GM19463 (cell line): ENCODE data around the gene TECR.
"Not testable (repeated sequence)": the region's sequence is repeated elsewhere in the genome, so short reads cannot be mapped to it uniquely, and the experiment has no call there.

Experiments
- ATAC-seq: cut with Tn5 transposase; IDR thresholded peaks from one replicate; pipeline ENCODE4 v1.9.1; 2021; ENCODE audit warnings: mild to moderate bottlenecking, moderate library complexity; ENCODE audit not compliant: unreplicated experiment

TECR gene

DNA sequence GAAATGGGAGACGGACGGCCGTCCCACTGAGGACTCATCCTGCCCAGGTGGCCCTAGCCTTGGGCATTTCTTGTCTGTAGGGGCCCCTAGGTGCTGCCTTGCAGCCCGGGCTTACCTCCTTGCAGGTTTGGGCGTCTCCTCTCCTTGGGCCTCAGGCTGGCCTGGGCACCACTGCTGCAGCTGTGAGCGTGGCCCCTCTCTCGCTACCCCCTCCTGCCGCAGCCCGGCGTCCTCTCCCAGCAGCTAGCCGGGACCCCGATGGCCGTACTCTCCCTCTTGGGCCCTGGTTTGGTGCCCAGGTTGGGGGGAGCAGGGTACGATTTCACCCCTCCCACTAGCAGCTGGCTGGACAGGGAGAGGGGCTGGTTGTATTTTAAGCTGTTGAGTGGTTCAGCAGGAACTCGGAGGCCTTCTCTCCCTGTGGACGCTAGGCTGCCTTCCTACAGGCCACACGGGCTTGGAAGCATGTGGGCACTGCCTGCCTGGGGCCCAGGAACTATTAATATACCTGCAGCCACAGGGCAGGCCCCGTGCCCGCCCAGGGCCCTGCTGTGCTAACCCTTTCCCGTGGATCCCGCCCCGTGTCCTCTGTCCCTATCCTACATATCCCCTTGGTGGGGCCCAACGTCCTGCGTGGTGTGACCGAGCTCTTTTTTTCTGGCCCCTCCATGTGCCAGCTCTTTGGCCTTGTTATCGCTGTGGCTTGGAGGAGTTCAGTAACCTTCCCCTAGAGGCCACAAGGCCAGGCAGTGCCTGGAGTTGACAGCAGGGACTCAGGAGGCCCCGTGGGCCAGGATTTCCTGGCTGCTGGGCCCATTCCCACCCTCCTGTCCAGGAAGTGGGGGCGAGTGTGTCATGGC, 30.8 kb downstream of the TECR start:
- no peak for ATAC-seq

DNA sequence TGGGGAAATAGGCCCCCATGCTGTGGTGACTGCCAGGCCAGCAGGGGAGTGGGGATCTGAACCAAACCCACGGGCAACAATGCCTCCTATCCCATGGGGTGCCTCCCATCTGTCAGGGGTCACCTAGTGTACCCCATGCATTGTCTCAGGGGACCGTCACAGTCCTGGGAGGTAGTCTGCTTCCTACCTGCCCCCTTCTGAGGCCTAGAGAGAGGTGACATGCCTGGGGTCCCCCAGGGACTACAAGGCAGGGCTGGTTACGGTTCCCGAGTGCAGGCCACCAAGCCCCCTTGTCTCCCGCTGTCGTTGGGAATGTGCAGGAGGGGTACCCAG, 31.3 kb downstream of the TECR start:
- no peak for ATAC-seq

DNA sequence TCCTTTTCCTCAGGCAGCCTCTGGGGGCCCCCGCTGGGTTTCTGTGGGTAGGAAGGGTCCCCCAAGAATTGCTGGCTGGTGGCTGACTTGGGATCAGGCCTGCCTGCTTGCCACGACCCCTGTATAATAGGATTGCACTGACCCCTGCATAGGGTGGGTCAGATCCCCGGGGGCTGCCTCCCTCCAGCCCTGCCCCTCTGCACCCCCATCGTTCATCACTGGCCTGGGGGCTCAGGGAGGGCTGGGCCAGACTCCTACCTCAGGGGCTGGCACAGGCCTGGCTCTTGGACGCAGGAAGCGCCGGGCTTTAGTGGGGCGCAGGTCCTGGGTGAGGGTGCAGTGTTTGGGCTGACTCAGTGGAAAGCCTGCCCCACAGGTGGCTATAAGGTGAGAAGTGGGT, 31.9 kb downstream of the TECR start:
- ATAC-seq: no peak

DNA sequence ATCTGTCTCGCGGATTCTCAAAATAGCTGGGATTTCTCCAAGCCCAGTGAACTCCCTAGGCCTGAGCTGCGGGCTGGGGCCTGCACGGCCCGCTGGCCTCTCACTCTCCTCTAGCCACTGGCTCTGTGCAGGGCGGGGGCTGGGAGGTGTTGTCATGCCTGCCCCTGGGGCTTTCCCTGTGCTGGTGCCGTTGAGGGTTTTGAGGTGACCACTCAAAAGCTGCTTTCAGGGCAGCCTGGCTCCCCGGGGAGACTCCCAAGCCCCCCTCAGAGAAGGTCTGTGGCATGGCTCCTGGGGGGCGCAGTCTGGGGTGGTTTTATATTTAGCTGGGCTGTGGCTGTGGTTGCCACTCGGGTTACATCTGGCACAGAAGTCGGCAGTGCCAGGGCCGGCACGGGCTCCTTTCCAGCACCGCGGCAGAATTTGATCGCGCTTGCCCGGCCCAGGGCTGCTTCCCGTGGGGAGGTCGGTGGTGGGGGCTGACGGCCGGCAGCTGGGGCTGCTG, 32.5 kb downstream of the TECR start:
- peak; percentile 39 for ATAC-seq

DNA sequence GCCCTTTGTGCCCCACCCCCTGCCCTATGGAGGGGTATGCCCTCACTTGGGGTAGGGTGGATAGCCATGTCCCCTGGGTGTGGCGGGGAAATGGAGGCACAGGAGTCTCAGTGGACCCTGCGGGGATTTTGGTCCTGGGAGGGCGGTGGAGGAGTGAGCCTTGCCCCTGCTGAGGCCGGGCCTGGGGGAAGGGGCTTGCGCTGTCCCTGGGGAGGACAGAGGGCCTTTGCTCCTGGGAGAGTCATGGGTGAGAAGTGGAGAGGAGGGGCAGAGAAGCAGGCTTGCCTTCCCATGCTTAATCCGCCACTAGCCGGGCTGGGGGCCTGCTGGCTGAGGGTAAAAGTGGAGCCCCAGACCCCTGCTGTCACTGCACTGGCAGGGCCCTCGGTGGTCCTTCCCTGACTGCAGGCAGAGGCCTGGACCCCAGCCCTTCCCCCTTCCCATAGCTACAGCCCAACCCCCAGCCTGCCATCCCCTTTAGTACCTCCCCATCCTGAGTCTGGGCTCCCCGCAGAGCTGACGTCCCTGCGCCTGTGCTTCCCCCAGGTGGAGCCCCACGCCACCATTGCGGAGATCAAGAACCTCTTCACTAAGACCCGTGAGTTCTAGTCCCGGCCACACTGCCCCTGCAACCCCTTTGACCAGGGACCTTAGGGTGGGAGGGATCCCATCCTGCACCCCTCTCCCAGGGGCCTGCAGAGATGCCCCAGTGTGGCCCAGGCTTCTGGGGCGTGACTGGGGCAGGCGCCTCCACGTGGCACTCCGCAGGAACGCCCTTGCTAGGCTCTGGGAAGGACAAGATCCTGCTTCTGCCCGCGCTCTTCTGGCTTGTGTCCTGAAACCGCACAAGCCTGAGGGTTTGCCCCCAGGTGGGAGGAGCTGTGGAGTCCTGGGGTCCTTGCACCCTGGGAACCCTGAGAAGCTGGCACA, 33.5 kb downstream of the TECR start:
- ATAC-seq: no peak

DNA sequence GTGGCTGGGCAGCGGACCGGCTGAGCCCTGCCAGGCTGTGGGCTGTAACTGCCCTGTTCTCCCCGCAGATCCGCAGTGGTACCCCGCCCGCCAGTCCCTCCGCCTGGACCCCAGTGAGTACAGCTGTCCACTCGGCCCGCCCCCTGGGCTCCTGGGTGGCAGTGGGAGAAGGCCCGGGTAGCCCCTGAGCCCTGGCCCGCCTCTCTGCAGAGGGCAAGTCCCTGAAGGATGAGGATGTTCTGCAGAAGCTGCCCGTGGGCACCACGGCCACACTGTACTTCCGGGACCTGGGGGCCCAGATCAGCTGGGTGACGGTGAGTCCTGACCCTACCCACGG, 34.2 kb downstream of the TECR start:
- no peak for ATAC-seq

DNA sequence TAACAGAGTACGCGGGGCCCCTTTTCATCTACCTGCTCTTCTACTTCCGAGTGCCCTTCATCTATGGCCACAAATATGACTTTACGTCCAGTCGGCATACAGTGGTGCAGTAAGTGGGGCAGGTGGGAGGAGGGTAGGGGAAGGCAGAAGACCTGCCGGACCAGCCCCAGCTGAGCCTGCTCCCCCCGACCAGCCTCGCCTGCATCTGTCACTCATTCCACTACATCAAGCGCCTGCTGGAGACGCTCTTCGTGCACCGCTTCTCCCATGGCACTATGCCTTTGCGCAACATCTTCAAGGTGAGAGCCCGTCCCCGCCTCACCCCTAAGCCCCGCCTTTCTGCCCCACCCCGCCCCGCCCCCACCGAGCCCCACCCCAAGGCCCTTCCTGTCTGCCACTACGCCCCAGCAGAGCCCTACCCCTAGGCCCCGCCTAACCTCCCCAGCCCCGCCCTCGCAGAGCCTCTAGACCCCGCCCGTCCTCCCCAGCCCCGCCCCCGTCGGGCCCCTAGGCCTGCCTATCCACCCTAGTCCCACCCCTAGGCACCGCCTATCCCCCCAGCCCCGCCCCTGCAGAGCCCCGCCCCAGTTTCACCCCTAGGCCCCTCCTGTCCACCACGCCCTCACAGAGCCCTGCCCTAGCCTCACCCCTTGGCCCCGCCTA, 34.7 kb downstream of the TECR start:
- no peak for ATAC-seq

DNA sequence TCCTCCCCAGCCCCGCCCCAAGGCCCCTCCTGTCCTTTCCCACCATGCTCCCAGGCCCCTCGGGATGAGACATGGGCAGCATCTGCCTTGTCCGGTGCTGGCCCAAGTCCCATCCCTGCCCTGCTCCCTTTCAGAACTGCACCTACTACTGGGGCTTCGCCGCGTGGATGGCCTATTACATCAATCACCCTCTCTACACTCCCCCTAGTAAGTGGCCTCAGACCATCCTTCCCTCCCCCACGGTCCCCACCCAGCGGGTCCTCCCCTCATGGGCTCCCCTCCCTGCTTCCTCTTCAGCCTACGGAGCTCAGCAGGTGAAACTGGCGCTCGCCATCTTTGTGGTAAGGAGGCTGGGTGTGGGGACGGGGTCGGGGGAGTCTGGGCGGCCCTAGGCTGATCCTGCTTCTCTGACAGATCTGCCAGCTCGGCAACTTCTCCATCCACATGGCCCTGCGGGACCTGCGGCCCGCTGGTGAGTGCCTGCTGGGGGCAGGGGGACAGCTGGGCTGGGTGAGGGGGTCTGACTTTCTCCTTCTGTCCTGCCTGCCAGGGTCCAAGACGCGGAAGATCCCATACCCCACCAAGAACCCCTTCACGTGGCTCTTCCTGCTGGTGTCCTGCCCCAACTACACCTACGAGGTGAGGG, 35.4 kb downstream of the TECR start:
- not testable (repeated sequence) for ATAC-seq

DNA sequence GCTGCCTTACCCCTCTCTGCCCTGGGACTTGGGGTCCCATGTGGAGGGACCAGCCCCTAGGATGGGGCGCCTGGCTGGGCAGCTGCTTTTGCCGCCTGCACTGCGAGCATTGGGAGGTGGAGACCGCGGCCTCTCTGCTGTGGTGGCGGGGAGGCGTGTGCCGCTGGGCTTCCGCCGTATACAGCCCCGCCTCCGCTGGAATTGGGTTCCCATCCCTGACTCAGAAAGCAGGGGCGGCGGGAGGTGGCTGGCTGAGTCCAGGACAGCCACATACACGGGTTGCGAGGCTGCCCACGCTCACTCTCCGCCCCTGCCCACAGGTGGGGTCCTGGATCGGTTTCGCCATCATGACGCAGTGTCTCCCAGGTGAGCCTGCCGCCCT, 35.9 kb downstream of the TECR start:
- ATAC-seq: no peak

DNA sequence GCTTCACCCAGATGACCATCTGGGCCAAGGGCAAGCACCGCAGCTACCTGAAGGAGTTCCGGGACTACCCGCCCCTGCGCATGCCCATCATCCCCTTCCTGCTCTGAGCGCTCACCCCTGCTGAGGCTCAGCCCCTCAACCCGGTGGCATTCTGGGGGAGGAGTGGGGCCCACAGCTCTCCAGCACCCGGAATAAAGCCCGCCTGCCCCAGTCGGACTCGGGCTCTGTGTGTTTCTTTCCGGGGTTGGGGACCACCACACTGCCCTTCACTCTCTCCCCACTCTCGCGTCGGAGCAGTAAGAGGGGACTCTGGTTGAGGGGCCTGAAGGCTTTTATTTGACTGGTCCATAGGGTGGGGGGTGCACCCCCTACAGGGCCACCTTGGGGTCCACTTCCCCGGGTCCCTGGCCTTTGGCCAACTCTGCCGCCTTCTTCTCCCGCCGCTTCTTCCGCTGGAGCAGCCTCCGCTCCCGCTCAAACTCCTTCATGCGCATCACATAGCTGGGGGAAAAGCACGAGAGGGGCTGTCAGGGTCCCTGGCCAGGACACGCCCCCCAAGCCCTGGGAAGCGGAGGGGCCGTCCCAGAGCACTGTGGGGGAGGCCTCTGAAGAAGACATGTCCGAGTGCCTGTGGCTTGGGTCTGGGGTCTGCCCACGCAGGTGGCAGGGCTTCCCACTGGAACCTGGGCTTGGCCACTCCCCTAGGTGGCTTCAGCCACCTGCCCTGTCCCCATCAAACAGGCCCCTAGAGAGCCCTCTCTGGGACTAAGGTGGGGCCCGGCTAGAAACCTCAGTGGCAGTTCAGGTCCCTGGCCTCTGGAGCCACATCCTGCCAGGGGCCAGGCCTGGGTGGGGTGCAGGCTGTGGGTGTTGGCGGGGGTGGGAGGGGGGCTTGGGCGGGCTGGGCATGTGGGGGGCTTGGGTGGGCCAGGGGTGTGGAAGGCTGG, 36.6 kb downstream of the TECR start:
- no peak for ATAC-seq

DNA sequence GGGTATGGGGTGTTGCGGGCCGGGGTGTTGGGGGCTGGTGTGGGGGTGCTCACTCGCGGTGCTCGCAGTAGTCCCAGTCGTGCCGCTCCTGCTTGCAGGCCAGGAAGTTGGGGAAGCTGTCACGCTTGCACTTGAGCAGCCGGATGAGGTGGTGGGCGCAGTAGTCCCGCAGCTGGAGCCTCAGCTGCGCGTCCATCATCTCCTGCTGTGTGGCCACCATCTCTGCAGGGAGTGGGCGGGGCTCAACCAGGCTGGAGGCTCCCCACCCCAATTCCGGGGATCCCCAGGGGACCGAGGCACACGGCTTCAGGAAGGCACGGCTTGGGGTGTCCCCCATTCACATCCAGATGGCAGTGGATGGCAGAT, 37.3 kb downstream of the TECR start:
- no peak for ATAC-seq

DNA sequence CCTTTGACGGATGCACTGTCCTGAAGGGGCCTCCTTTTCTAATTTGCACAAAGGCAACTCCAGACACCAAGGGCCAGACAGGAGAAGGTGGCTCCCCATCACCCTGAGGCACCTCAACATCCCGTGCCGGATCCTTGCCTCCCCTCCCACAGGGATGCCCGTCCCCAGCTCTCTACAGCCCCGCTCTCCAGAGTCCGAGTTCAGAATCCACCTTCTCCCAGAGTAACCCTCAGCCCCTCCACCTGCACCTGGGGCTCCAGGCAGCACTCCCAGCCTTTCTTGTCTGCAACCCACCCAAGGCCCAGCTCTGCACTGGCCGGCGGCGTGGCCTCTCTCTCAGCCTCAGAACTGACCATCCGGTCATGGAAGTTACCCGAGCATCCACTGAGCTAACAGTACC, 37.7 kb downstream of the TECR start:
- ATAC-seq: no peak

DNA sequence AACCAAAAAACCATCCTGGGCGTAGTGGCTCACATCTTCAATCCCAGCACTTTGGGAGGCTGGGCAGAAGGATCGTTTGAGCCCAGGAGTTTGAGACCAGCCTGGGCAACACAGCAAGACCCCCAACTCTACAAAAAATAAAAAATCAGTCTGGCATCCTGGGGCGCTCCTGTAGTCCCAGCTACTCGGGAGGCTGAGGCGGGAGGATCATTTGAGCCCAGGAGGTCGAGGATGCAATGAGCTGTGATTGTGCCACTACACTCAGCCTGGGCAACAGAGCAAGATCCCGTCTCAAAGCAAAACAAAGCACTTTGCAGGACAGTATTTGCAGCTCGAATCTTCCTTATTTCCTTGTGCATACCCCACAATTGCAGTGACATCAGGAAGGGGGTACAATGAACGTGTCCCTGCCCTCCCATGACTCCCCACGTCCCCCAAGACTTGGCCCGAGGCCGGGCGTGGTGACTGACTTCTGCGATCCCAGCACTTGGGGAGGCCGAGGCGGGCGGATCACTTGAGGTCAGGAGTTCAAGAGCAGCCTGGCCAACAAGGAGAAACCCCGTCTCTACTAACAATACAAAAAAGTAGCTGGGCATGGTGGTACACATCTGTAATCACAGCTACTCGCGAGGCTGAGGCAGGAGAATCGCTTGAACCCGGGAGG, 41.6 kb downstream of the TECR start:
- ATAC-seq: no peak

DNA sequence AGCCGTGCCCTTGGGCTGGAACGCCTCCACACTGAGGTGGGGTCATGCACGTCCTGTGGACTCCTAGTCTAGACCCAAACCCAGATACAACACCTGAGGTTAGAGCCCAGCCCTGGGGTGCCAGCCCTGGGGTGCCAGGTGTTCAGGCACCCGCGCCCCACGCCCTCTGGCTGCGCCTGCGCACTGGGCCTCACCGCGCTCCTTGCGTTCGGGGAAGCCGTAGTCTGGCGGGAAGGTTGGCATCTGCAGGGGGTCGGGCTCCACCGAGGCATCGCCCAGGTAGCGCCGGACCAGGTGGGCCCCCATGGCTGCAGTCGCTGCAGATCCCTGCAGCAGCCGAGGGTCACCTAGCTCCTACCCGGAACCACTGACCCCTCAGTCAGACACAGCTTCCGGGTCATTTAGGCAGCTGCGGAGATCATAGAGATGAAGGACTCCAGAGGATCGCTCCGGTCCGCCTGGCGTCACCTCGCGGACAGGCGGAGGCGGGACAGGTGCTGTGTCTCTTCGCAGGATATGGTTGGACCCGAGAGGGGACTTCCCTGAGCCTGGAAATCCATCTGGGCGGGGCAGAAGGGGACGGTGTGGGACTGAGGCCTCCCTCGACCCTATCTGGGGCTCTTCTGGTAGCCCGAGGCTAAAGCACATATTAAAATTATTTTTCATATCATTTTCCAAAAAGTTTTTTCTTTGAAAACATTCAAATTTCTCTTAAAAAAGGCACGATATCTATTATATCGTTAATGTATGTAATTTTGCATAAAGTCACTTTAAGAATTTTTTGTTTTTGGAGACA, 42.5 kb downstream of the TECR start, which contains the start of gene NDUFB7:
NDUFB7 (minus strand) TSS at position 372 of the 796 bp plus-strand sequence; CDS start at position 306, 66 bp downstream.
- peak; percentile 85 for ATAC-seq

DNA sequence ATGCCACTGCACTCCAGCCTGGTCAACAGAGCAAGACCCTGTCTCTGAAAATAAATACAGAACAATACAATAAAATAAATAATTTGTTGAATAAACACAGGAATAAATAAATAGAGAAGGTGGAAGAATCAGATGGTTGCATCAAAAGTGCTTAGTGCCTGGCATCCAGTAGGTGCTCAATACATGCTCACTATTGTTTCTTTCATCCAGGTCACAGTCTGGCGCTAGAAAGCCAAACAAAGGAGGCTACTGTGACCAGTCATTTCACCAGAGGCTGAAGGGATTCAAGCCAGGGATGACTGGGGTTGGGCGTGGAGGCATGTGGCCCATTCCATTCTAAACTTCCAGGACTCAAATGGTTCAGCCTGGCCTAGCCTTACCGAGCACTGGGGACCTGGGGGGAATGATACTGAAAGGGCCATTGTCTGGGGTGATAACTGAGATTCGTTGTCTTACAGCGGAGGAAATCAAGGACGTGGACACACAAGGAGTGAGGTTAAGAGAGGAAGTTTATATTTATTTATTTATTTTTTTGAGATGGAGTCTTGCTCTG, 46.1 kb downstream of the TECR start:
- ATAC-seq: no peak

DNA sequence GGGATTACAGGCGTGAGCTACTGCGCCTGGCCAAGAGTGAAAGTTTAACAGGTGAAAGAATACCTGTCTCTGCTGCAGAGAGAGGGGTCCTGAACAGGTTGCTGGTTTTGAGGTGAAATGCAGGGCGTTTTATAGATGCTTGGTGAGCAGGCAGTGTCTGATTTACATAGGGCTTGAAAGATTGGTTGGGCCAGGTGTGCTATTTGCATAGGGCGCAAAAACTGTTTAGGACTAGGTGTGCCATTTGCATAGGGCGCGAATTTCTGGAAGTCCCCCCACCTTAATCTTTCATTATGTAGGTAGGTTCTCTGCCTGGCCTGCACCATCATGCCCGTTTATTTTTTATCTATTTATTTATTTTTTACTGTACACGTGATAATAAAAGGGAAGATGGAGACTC, 47.0 kb downstream of the TECR start:
- ATAC-seq: no peak

DNA sequence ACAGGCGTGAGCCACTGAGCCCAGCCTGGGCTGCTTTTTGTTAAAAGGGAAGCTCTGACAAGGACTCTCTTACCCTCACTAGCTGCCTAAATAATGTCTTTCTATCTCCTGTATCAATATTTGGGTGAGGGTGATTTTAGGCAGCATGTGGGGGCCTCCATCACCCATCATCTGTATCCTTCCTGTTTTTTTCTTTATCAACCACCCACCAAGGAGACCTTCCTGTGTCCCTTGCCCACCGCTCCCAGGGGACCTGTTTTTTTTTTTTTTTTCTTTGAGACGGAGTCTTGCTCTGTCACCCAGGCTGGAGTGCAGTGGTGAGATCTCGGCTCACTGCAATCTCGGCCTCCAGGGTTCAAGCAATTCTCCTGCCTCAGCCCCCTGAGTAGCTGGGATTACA, 47.9 kb downstream of the TECR start:
- ATAC-seq: no peak

DNA sequence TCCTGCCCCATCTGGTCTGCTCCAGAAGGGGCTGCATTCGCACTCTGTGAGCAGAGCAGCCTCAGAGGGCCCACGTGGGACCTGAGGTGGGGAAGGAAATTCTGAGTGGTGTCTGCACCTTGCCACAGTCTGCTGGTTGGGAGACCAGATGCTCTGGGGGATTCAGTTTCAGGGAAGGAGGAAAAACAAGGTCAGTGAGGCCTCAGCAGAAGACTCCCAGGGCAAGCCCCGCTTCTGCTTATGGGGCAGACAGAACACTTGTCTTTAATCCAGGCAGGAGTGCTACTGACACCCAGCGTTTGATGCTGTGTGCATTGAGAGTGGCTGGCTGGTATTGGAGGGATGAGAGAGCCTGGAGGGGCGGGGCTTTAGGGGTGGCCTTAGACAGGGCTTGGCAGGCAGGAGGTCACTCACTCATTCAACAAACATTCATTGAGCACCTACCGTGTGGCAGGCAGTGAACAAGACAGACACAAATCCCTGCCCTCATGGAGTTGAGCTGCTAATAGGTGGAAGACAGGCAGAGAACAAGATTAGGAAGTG, 48.6 kb downstream of the TECR start:
- ATAC-seq: no peak
